OCI-LY1 (cell line): ENCODE results near the gene ATR.

Source experiments
- CTCF ChIP-seq: fragments of 200-600 bp; sonication (generic), shearing (Covaris generic); IDR thresholded peaks from 2 replicates; pipeline ENCODE4 v1.5.1; 2017; ENCODE audit warnings: mild to moderate bottlenecking, antibody characterized with exemption, low read length, moderate library complexity, mixed read lengths
- EZH2 ChIP-seq: fragments of 200-600 bp; sonication (generic), shearing (Covaris generic); IDR thresholded peaks from 2 replicates; pipeline ENCODE4 v1.8.0; 2017; ENCODE audit warnings: borderline replicate concordance, mixed run types, mild to moderate bottlenecking, antibody characterized with exemption, low read length, moderate library complexity, mixed read lengths

GRCh38 chr3:142625153-142625440 is 46.6 kb upstream of the ATR start:
- TF ChIP-seq CTCF (no peak), EZH2 (no peak)
